ENCODE results near the gene RPS21. TPM values are rescaled to one million over a fixed set of nuclear protein-coding genes. Genes with fewer than 3 reads are reported as not detected.

The RPS21 gene
- total and polyA plus RNA-seq, 4 donors, result 278 to 1,588 (median 439) TPM

GRCh38 chr20:62367633-62368391 is 19.1 kb upstream of the RPS21 start:
- H3K36me3 ChIP-seq (ENCODE audit: control insufficient read depth in 4 of 4, insufficient read depth in 3 of 4, low read depth in 1 of 4, low read length in 3 of 4), result no peaks in the 10 kb centered on the region
- peak overlapping the region; percentile 53 to 62 for H3K27ac ChIP-seq (ENCODE audit: low read depth in 1 of 2, low read length in 2 of 2)
- no peaks in the 10 kb centered on the region for H3K27me3 ChIP-seq (ENCODE audit: control insufficient read depth in 4 of 4, insufficient read depth in 4 of 4, low read length in 3 of 4)
- H3K4me1 ChIP-seq (ENCODE audit: control insufficient read depth in 4 of 4, insufficient read depth in 4 of 4, low read length in 3 of 4), result peaks cover 45 to 81% (median 59%) of the 10 kb centered on the region in 4 donors
- no peak for DNase-seq (ENCODE audit: low spot score)
- 5% methylated on average over 37 of the region's 37 CpGs for WGBS
- peak overlapping the region in 2 of 3 donors; percentile 6 to 79 for H3K4me3 ChIP-seq (ENCODE audit: low read depth in 1 of 3, low read length in 3 of 3)
- TF ChIP-seq RXRA (IDR thresholded peaks at IDR 0.05) (no peak), ATF3 (IDR thresholded peaks at IDR 0.05) (no peak), MAX (IDR thresholded peaks at IDR 0.05) (no peak), HNF4A (conservative IDR thresholded peaks at IDR 0.05) (no peak), GABPA (IDR thresholded peaks at IDR 0.05 in 1 of 2, conservative IDR thresholded peaks at IDR 0.05 in 1 of 2) (no peak), JUND (IDR thresholded peaks at IDR 0.05) (no peak), NR2F2 (IDR thresholded peaks at IDR 0.05) (no peak), ZBTB33 (IDR thresholded peaks at IDR 0.05) (no peak), EGR1 (IDR thresholded peaks at IDR 0.05; ENCODE audit: low read depth in 2 of 2) (no peak), CTCF (IDR thresholded peaks at IDR 0.05; ENCODE audit: low read depth, low read length, missing input control) (no peak), FOXA1 (IDR thresholded peaks at IDR 0.05) (no peak), YY1 (IDR thresholded peaks at IDR 0.05) (no peak), RAD21 (IDR thresholded peaks at IDR 0.05) (no peak), SP1 (IDR thresholded peaks at IDR 0.05) (no peak), TAF1 (conservative IDR thresholded peaks at IDR 0.05) (no peak), REST (IDR thresholded peaks at IDR 0.05) (no peak), HNF4G (IDR thresholded peaks at IDR 0.05) (no peak)
- no peak overlapping the region for H3K9ac ChIP-seq (ENCODE audit: low read depth in 1 of 2, low read length in 2 of 2)
- no peaks in the 10 kb centered on the region for H3K9me3 ChIP-seq (ENCODE audit: control insufficient read depth in 4 of 4, low read length in 3 of 4)

All from liver (tissue), 9 donors.